GM18507 (cell line): ENCODE results near the gene SMO.
"Not testable (repeated sequence)": the region's sequence is repeated elsewhere in the genome, so short reads cannot be mapped to it uniquely, and the experiment has no call there.

Source experiments
- DNase-seq: peaks from one replicate; pipeline ENCODE4 v3.0.0; 2011; ENCODE audit warnings: low read depth; ENCODE audit not compliant: insufficient read length; ENCODE audit errors: extremely low spot score
- FAIRE-seq: peaks from 2 replicates; lab custom pipeline; 2011; peaks lifted over from hg19 to GRCh38; lab: Jason Lieb, UNC

SMO gene

GRCh38 chr7:129225206-129225930 lies 36.9 kb downstream of the SMO start:
- no peak for FAIRE-seq
- DNase-seq = no peak

- DNase-seq = no peak
- FAIRE-seq = no peak
Observed at GRCh38 chr7:129225931-129226572, 37.6 kb downstream of the SMO start.

GRCh38 chr7:129227646-129228578 lies 39.5 kb downstream of the SMO start:
- no peak for FAIRE-seq
- no peak for DNase-seq

- no peak for FAIRE-seq
- no peak for DNase-seq
Observed at GRCh38 chr7:129228633-129229032, 40.2 kb downstream of the SMO start.

GRCh38 chr7:129231666-129232065 lies 43.2 kb downstream of the SMO start:
- FAIRE-seq = no peak
- no peak for DNase-seq

- DNase-seq (no peak), FAIRE-seq (no peak)
Observed at GRCh38 chr7:129238546-129238945, 50.1 kb downstream of the SMO start.

GRCh38 chr7:129240119-129240820 lies 51.8 kb downstream of the SMO start:
- FAIRE-seq (no peak), DNase-seq (no peak)

- no peak for FAIRE-seq
- DNase-seq = no peak
Observed at GRCh38 chr7:129244220-129244619, 55.8 kb downstream of the SMO start.

GRCh38 chr7:129245533-129245932 lies 57.1 kb downstream of the SMO start:
- no peak for DNase-seq
- FAIRE-seq = no peak

GRCh38 chr7:129247087-129247486 lies 58.7 kb downstream of the SMO start:
- no peak for FAIRE-seq
- no peak for DNase-seq

GRCh38 chr7:129252128-129252527 lies 63.7 kb downstream of the SMO start:
- DNase-seq = no peak
- FAIRE-seq = no peak

GRCh38 chr7:129252603-129253002 lies 64.2 kb downstream of the SMO start:
- FAIRE-seq, DNase-seq: not testable (repeated sequence)

GRCh38 chr7:129255800-129256199 lies 67.4 kb downstream of the SMO start:
- FAIRE-seq (no peak), DNase-seq (no peak)

- DNase-seq = no peak
- FAIRE-seq = no peak
Observed at GRCh38 chr7:129256221-129256620, 67.8 kb downstream of the SMO start.

GRCh38 chr7:129257168-129257567 lies 68.7 kb downstream of the SMO start:
- FAIRE-seq = no peak

GRCh38 chr7:129258649-129259389 lies 70.4 kb downstream of the SMO start:
- DNase-seq (no peak), FAIRE-seq (peak; percentile 18)

More at GRCh38 chr7:129257168-129257567, 68.7 kb downstream of the SMO start:
- DNase-seq = no peak

GRCh38 chr7:129262324-129262723 lies 73.9 kb downstream of the SMO start:
- FAIRE-seq (no peak), DNase-seq (no peak)
